ENCODE results near the gene DSE.

DSE gene

GRCh38 chr6:116387374-116387773, 16.6 kb downstream of the DSE start:
- Histone ChIP-seq H3K23ac (ENCODE audit: low read length in 2 of 2) (peak overlapping the region in 1 of 2 experiments; percentile 40), H2BK5ac (ENCODE audit: low read depth, low read length, poor library complexity, severe bottlenecking) (peak overlapping the region; percentile 14), H2AK5ac (ENCODE audit: low read length, severe bottlenecking) (peak overlapping the region; percentile 93), H3K9me3 (ENCODE audit: control insufficient read depth, low read length) (no peaks in the 10 kb centered on the region), H3K18ac (ENCODE audit: low read depth in 1 of 2, low read length in 2 of 2) (peak overlapping the region in 1 of 2 experiments; percentile 82), H4K91ac (ENCODE audit: low read length) (no peak overlapping the region), H3K79me1 (replicated peaks; ENCODE audit: low read length, poor library complexity, severe bottlenecking) (peaks cover 5% of the 10 kb centered on the region), H3K27ac (ENCODE audit: low read length, poor library complexity, severe bottlenecking) (peak overlapping the region; percentile 80), H3K4me1 (ENCODE audit: control insufficient read depth, insufficient read depth, low read depth, low read length) (peaks cover 13% of the 10 kb centered on the region), H2BK12ac (ENCODE audit: low read length in 2 of 2) (peak overlapping the region in 1 of 2 experiments; percentile 77), H3K4ac (ENCODE audit: low read depth in 1 of 2, low read length in 2 of 2) (peak overlapping the region in 1 of 2 experiments; percentile 58), H3K36me3 (ENCODE audit: control insufficient read depth in 1 of 2, insufficient read depth in 2 of 2, low read depth in 1 of 2, low read length in 2 of 2) (no peaks in the 10 kb centered on the region), H3K4me3 (ENCODE audit: insufficient read depth in 1 of 2, low read depth in 1 of 2, low read length in 2 of 2) (peak overlapping the region in 1 of 2 experiments; percentile 43), H2BK15ac (ENCODE audit: low read depth, poor library complexity, severe bottlenecking) (no peak overlapping the region), H2BK120ac (ENCODE audit: low read depth, low read length) (no peak overlapping the region), H4K8ac (ENCODE audit: low read length) (no peak overlapping the region), H3K4me2 (ENCODE audit: low read length, poor library complexity, severe bottlenecking) (no peak overlapping the region), H2AFZ (ENCODE audit: low read depth, low read length) (no peak overlapping the region), H3K14ac (ENCODE audit: low read length in 2 of 2) (peak overlapping the region in 1 of 2 experiments; percentile 75), H3K9ac (ENCODE audit: low read length) (peak overlapping the region; percentile 31), H3K27me3 (ENCODE audit: control insufficient read depth in 1 of 2, insufficient read depth in 1 of 2, low read length in 2 of 2) (no peaks in the 10 kb centered on the region)
- DNase-seq = peak; percentile 91
- 73% methylated on average over 3 of the region's 3 CpGs for WGBS

- H2BK15ac ChIP-seq (ENCODE audit: low read depth, poor library complexity, severe bottlenecking) = no peak overlapping the region
- H3K4me1 ChIP-seq (ENCODE audit: control insufficient read depth, insufficient read depth, low read depth, low read length) = peaks cover 13% of the 10 kb centered on the region
- no peak overlapping the region for H3K4me2 ChIP-seq (ENCODE audit: low read length, poor library complexity, severe bottlenecking)
- H3K18ac ChIP-seq (ENCODE audit: low read depth in 1 of 2, low read length in 2 of 2) = no peak overlapping the region
- H3K4ac ChIP-seq (ENCODE audit: low read depth in 1 of 2, low read length in 2 of 2) = no peak overlapping the region
- H3K36me3 ChIP-seq (ENCODE audit: control insufficient read depth in 1 of 2, insufficient read depth in 2 of 2, low read depth in 1 of 2, low read length in 2 of 2) = no peaks in the 10 kb centered on the region
- no peak overlapping the region for H2AFZ ChIP-seq (ENCODE audit: low read depth, low read length)
- H3K23ac ChIP-seq (ENCODE audit: low read length in 2 of 2) = no peak overlapping the region
- DNase-seq = no peak
- H3K4me3 ChIP-seq (ENCODE audit: insufficient read depth in 1 of 2, low read depth in 1 of 2, low read length in 2 of 2) = no peak overlapping the region
- H2AK5ac ChIP-seq (ENCODE audit: low read length, severe bottlenecking) = no peak overlapping the region
- H2BK5ac ChIP-seq (ENCODE audit: low read depth, low read length, poor library complexity, severe bottlenecking) = no peak overlapping the region
- no peak overlapping the region for H3K9ac ChIP-seq (ENCODE audit: low read length)
- no peaks in the 10 kb centered on the region for H3K9me3 ChIP-seq (ENCODE audit: control insufficient read depth, low read length)
- no peak overlapping the region for H2BK120ac ChIP-seq (ENCODE audit: low read depth, low read length)
- peaks cover 5% of the 10 kb centered on the region for H3K79me1 ChIP-seq (replicated peaks; ENCODE audit: low read length, poor library complexity, severe bottlenecking)
- no peak overlapping the region for H4K91ac ChIP-seq (ENCODE audit: low read length)
- H3K27ac ChIP-seq (ENCODE audit: low read length, poor library complexity, severe bottlenecking) = peak overlapping the region; percentile 8
- H2BK12ac ChIP-seq (ENCODE audit: low read length in 2 of 2) = no peak overlapping the region
- no peaks in the 10 kb centered on the region for H3K27me3 ChIP-seq (ENCODE audit: control insufficient read depth in 1 of 2, insufficient read depth in 1 of 2, low read length in 2 of 2)
- WGBS = 67% methylated on average over 2 of the region's 3 CpGs
- H4K8ac ChIP-seq (ENCODE audit: low read length) = no peak overlapping the region
- H3K14ac ChIP-seq (ENCODE audit: low read length in 2 of 2) = no peak overlapping the region
Observed at GRCh38 chr6:116388924-116389323, 18.2 kb downstream of the DSE start.

GRCh38 chr6:116389357-116389756, 18.6 kb downstream of the DSE start:
- no peaks in the 10 kb centered on the region for H3K9me3 ChIP-seq (ENCODE audit: control insufficient read depth, low read length)
- no peak overlapping the region for H3K4me2 ChIP-seq (ENCODE audit: low read length, poor library complexity, severe bottlenecking)

GRCh38 chr6:116390581-116390980, 19.8 kb downstream of the DSE start:
- H2BK15ac ChIP-seq (ENCODE audit: low read depth, poor library complexity, severe bottlenecking) = no peak overlapping the region
- H2AK5ac ChIP-seq (ENCODE audit: low read length, severe bottlenecking) = no peak overlapping the region
- H3K4me1 ChIP-seq (ENCODE audit: control insufficient read depth, insufficient read depth, low read depth, low read length) = peaks cover 9% of the 10 kb centered on the region
- H3K14ac ChIP-seq (ENCODE audit: low read length in 2 of 2) = no peak overlapping the region
- H3K36me3 ChIP-seq (ENCODE audit: control insufficient read depth in 1 of 2, insufficient read depth in 2 of 2, low read depth in 1 of 2, low read length in 2 of 2) = no peaks in the 10 kb centered on the region
- no peak for DNase-seq
- H3K79me1 ChIP-seq (replicated peaks; ENCODE audit: low read length, poor library complexity, severe bottlenecking) = peaks cover 3% of the 10 kb centered on the region
- no peak overlapping the region for H2BK5ac ChIP-seq (ENCODE audit: low read depth, low read length, poor library complexity, severe bottlenecking)
- peak overlapping the region in 1 of 2 experiments; percentile 17 for H3K4me3 ChIP-seq (ENCODE audit: insufficient read depth in 1 of 2, low read depth in 1 of 2, low read length in 2 of 2)
- H2BK12ac ChIP-seq (ENCODE audit: low read length in 2 of 2) = no peak overlapping the region
- no peak overlapping the region for H3K23ac ChIP-seq (ENCODE audit: low read length in 2 of 2)
- peak overlapping the region; percentile 45 for H3K9ac ChIP-seq (ENCODE audit: low read length)
- H2BK120ac ChIP-seq (ENCODE audit: low read depth, low read length) = no peak overlapping the region
- no peak overlapping the region for H3K27ac ChIP-seq (ENCODE audit: low read length, poor library complexity, severe bottlenecking)
- no peak overlapping the region for H3K4me2 ChIP-seq (ENCODE audit: low read length, poor library complexity, severe bottlenecking)
- H4K8ac ChIP-seq (ENCODE audit: low read length) = no peak overlapping the region
- 83% methylated on average over 3 of the region's 4 CpGs for WGBS
- H2AFZ ChIP-seq (ENCODE audit: low read depth, low read length) = no peak overlapping the region
- H4K91ac ChIP-seq (ENCODE audit: low read length) = no peak overlapping the region
- H3K27me3 ChIP-seq (ENCODE audit: control insufficient read depth in 1 of 2, insufficient read depth in 1 of 2, low read length in 2 of 2) = no peaks in the 10 kb centered on the region
- H3K9me3 ChIP-seq (ENCODE audit: control insufficient read depth, low read length) = no peaks in the 10 kb centered on the region
- no peak overlapping the region for H3K18ac ChIP-seq (ENCODE audit: low read depth in 1 of 2, low read length in 2 of 2)
- H3K4ac ChIP-seq (ENCODE audit: low read depth in 1 of 2, low read length in 2 of 2) = no peak overlapping the region

More at GRCh38 chr6:116389357-116389756, 18.6 kb downstream of the DSE start:
- H3K27me3 ChIP-seq (ENCODE audit: control insufficient read depth in 1 of 2, insufficient read depth in 1 of 2, low read length in 2 of 2) = no peaks in the 10 kb centered on the region
- no peak overlapping the region for H2BK5ac ChIP-seq (ENCODE audit: low read depth, low read length, poor library complexity, severe bottlenecking)
- no peaks in the 10 kb centered on the region for H3K36me3 ChIP-seq (ENCODE audit: control insufficient read depth in 1 of 2, insufficient read depth in 2 of 2, low read depth in 1 of 2, low read length in 2 of 2)
- no peak overlapping the region for H3K4me3 ChIP-seq (ENCODE audit: insufficient read depth in 1 of 2, low read depth in 1 of 2, low read length in 2 of 2)
- peak overlapping the region; percentile 8 for H3K27ac ChIP-seq (ENCODE audit: low read length, poor library complexity, severe bottlenecking)
- peaks cover 13% of the 10 kb centered on the region for H3K4me1 ChIP-seq (ENCODE audit: control insufficient read depth, insufficient read depth, low read depth, low read length)
- no peak for DNase-seq
- H2BK15ac ChIP-seq (ENCODE audit: low read depth, poor library complexity, severe bottlenecking) = no peak overlapping the region
- H2AK5ac ChIP-seq (ENCODE audit: low read length, severe bottlenecking) = no peak overlapping the region
- no peak overlapping the region for H2BK12ac ChIP-seq (ENCODE audit: low read length in 2 of 2)
- no peak overlapping the region for H3K4ac ChIP-seq (ENCODE audit: low read depth in 1 of 2, low read length in 2 of 2)
- no peak overlapping the region for H4K91ac ChIP-seq (ENCODE audit: low read length)
- H3K79me1 ChIP-seq (replicated peaks; ENCODE audit: low read length, poor library complexity, severe bottlenecking) = peaks cover 2% of the 10 kb centered on the region
- H3K18ac ChIP-seq (ENCODE audit: low read depth in 1 of 2, low read length in 2 of 2) = no peak overlapping the region
- H3K23ac ChIP-seq (ENCODE audit: low read length in 2 of 2) = no peak overlapping the region
- H4K8ac ChIP-seq (ENCODE audit: low read length) = no peak overlapping the region
- no peak overlapping the region for H2BK120ac ChIP-seq (ENCODE audit: low read depth, low read length)
- no peak overlapping the region for H3K9ac ChIP-seq (ENCODE audit: low read length)
- no peak overlapping the region for H3K14ac ChIP-seq (ENCODE audit: low read length in 2 of 2)
- no peak overlapping the region for H2AFZ ChIP-seq (ENCODE audit: low read depth, low read length)

Data from mesenchymal stem cell (in vitro differentiated cells and primary cell).